GM19468 (cell line): ENCODE data around the gene CTDSPL.
"Not testable (repeated sequence)": the region's sequence is repeated elsewhere in the genome, so short reads cannot be mapped to it uniquely, and the experiment has no call there.

Source experiments
- ATAC-seq: cut with Tn5 transposase; IDR thresholded peaks from one replicate; pipeline ENCODE4 v1.9.1; 2021; ENCODE audit warnings: mild to moderate bottlenecking, moderate library complexity, moderate number of reproducible peaks; ENCODE audit not compliant: unreplicated experiment; ENCODE audit errors: extremely low read depth

The CTDSPL gene

GRCh38 chr3:38028621-38029361 is 167.1 kb downstream of the CTDSPL start:
- no peak for ATAC-seq

- no peak for ATAC-seq
These were observed 167.9 kb downstream of the CTDSPL start, which contains the start of gene PLCD1 for GRCh38 chr3:38029400-38030125. TSS of gene PLCD1 (minus strand) at chr3:38029642. CDS start at chr3:38029539, 103 bp downstream.

- ATAC-seq, result no peak
These were observed 168.7 kb downstream of the CTDSPL start for GRCh38 chr3:38030126-38031021.

GRCh38 chr3:38031022-38031994 is 169.6 kb downstream of the CTDSPL start:
- ATAC-seq, result no peak

- ATAC-seq, result no peak
These were observed 170.7 kb downstream of the CTDSPL start for GRCh38 chr3:38032328-38032865.

GRCh38 chr3:38033586-38033985 is 171.9 kb downstream of the CTDSPL start:
- not testable (repeated sequence) for ATAC-seq
